HEK293T (cell line): Measurements from ENCODE around the gene SANBR.

Source experiments
- CTCF ChIA-PET: fragments of 350-600 bp; formaldehyde crosslinking; extraction: SDS; loops from one replicate; lab custom pipeline; 2021; ENCODE audit warnings: antibody characterized with exemption, inconsistent platforms; lab: Yijun Ruan, JAX
- POLR2A ChIA-PET: fragments of 350-600 bp; formaldehyde crosslinking; extraction: SDS; loops from one replicate; lab custom pipeline; 2020; ENCODE audit warnings: antibody characterized with exemption, inconsistent platforms; lab: Yijun Ruan, JAX
- DNase-seq: peaks from one replicate; pipeline ENCODE4 v3.0.0; 2012; ENCODE audit warnings: mixed read lengths; ENCODE audit errors: extremely low spot score
- ARNT ChIP-seq: fragments of 450-650 bp; IDR thresholded peaks from 2 replicates; pipeline ENCODE4 v1.6.1; 2017; ENCODE audit warnings: mild to moderate bottlenecking
- BHLHE40 ChIP-seq: fragments of 450-650 bp; IDR thresholded peaks from 2 replicates; pipeline ENCODE4 v1.6.1; 2016; ENCODE audit warnings: mild to moderate bottlenecking, moderate library complexity, borderline replicate concordance
- CTBP1 ChIP-seq: fragments of 450-650 bp; IDR thresholded peaks from 2 replicates; pipeline ENCODE4 v1.6.1; 2016; ENCODE audit warnings: borderline replicate concordance
- ELF4 ChIP-seq: fragments of 450-650 bp; IDR thresholded peaks from 2 replicates; pipeline ENCODE4 v1.6.1; 2017; ENCODE audit warnings: antibody characterized with exemption
- FOXA1 ChIP-seq: fragments of 450-650 bp; IDR thresholded peaks from 2 replicates; pipeline ENCODE4 v1.6.1; 2016; ENCODE audit warnings: mild to moderate bottlenecking
- FOXK2 ChIP-seq: fragments of 450-650 bp; IDR thresholded peaks from 2 replicates; pipeline ENCODE4 v1.6.1; 2016; ENCODE audit warnings: mild to moderate bottlenecking
- FOXM1 ChIP-seq: fragments of 450-650 bp; IDR thresholded peaks from 2 replicates; pipeline ENCODE4 v1.6.1; 2017; ENCODE audit warnings: mild to moderate bottlenecking, borderline replicate concordance
- HDGF ChIP-seq: fragments of 450-650 bp; IDR thresholded peaks from 2 replicates; pipeline ENCODE4 v1.6.1; 2017; ENCODE audit warnings: antibody characterized with exemption, borderline replicate concordance
- L3MBTL2 ChIP-seq: fragments of 450-650 bp; conservative IDR thresholded peaks from 2 replicates; pipeline ENCODE4 v1.6.1; 2016; ENCODE audit warnings: mild to moderate bottlenecking
- LEF1 ChIP-seq: fragments of 450-650 bp; IDR thresholded peaks from 2 replicates; pipeline ENCODE4 v1.6.1; 2017; ENCODE audit warnings: mild to moderate bottlenecking, borderline replicate concordance
- NFRKB ChIP-seq: fragments of 450-650 bp; IDR thresholded peaks from 2 replicates; pipeline ENCODE4 v1.6.1; 2016; ENCODE audit warnings: mild to moderate bottlenecking, moderate library complexity
- SP1 ChIP-seq: fragments of 450-650 bp; IDR thresholded peaks from 2 replicates; pipeline ENCODE4 v1.6.1; 2017
- SUZ12 ChIP-seq: fragments of 450-650 bp; IDR thresholded peaks from 2 replicates; pipeline ENCODE4 v1.6.1; 2016; ENCODE audit warnings: mild to moderate bottlenecking
- TARDBP ChIP-seq: fragments of 450-650 bp; IDR thresholded peaks from 2 replicates; pipeline ENCODE4 v1.6.1; 2016
- ZNF384 ChIP-seq: fragments of 450-650 bp; IDR thresholded peaks from 2 replicates; pipeline ENCODE4 v1.6.1; 2016
- TF ChIP-seq, protein P1 (sequence below): fragments of 450-650 bp; IDR thresholded peaks from 2 replicates; pipeline ENCODE4 v1.6.1; 2016

Gene SANBR

DNA sequence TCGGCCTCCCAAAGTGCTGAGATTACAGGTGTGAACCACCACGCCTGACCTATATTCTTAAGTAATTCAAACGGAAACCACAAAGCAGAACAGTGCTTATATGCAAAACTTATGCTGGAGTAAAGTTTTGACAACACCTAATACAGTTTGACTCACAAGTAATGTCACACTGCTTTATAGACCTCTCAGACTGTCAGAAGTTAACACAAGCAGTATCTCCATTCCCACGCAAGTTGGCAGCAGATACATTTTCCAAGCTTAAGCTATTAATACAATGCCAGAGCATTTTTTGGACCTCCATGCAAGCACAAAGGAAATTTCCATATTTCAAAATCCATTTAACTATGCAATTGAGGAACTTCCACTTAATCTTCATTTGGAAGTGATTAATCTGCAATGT, 21.0 kb upstream of the SANBR start:
- no peak for DNase-seq

DNA sequence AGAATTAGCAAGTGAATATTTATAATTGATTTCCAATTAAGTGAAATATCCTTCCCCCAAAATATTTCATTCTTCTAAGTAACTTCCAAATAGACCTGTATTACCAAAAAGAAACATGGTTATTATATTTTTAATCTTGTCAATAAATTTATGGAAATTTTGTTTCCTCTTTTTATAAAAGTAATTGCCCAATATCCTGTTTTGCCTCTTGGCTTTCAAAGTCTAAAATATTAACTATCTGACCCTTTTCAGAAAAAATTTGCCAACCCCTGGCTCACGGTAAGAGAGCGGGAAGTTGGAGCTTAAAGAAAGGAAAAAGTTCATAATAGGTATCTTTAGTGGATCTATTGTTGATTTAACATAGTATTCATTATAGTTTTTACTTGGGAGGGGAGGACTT, 20.4 kb upstream of the SANBR start:
- DNase-seq: no peak
- ChIA-PET POLR2A (no interaction called here), CTCF (no interaction called here)
- TF ChIP-seq ARNT (no peak), ZNF384 (no peak), L3MBTL2 (no peak), FOXA1 (no peak), CTBP1 (no peak), FOXK2 (no peak), BHLHE40 (no peak), SUZ12 (no peak), HDGF (no peak), NFRKB (no peak), ELF4 (no peak), FOXM1 (no peak), SP1 (no peak)
- TF ChIP-seq, protein P1, sequence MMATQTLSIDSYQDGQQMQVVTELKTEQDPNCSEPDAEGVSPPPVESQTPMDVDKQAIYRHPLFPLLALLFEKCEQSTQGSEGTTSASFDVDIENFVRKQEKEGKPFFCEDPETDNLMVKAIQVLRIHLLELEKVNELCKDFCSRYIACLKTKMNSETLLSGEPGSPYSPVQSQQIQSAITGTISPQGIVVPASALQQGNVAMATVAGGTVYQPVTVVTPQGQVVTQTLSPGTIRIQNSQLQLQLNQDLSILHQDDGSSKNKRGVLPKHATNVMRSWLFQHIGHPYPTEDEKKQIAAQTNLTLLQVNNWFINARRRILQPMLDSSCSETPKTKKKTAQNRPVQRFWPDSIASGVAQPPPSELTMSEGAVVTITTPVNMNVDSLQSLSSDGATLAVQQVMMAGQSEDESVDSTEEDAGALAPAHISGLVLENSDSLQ: no peak

More for the DNA sequence above, 21.0 kb upstream of the SANBR start:
- CTCF ChIA-PET: no interaction called here
- no peak for TF ChIP-seq NFRKB
- POLR2A ChIA-PET: no interaction called here

DNA sequence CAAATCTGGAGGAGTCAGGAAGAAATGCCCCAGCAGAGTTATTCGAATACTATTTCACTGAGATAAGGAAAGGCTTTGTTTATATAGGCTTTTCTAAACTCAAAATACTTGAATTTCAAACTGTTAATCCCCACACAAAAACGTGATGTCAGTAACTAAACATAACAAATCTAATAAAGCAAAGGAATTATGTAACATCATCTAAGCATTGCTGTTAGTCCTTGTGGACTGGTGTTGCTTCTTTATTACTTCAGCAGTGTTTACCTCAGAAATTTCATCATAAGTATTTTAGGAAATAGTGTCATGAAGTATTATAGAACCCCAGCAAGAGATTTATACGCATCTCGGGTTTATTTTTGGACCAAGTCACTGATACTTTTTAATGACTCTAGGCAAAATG, 19.7 kb upstream of the SANBR start:
- ChIA-PET CTCF (no interaction called here), POLR2A (no interaction called here)
- TF ChIP-seq FOXK2 (no peak), LEF1 (no peak), SP1 (no peak), L3MBTL2 (no peak), FOXA1 (no peak), HDGF (no peak), TARDBP (no peak), BHLHE40 (no peak), ZNF384 (no peak), ELF4 (no peak), ARNT (no peak), CTBP1 (no peak)
- TF ChIP-seq, protein P1: no peak
- DNase-seq: no peak

DNA sequence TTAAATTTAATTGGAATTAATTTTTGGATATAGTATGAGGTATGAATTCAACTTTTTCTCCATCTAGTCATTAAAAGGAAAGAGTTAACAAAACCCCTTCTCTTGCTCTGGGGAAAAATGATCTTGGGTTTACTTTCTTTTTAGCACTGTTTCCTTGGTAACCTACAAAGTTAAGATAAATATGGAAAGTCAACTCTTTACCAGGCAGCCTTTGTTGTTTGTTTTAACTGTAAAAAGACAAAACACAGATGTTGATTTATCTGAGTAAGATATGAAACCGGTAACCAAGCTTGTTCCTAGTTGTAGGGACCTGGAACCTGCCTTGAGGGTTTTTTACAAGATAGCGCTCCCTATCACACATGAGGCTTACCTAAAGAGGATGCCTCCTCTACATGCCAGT, 10.1 kb upstream of the SANBR start:
- ChIA-PET CTCF (no interaction called here), POLR2A (no interaction called here)
- no peak for DNase-seq
- TF ChIP-seq BHLHE40 (no peak), SP1 (no peak), ARNT (no peak), SUZ12 (no peak), HDGF (no peak)
- TF ChIP-seq, protein P1: no peak

DNA sequence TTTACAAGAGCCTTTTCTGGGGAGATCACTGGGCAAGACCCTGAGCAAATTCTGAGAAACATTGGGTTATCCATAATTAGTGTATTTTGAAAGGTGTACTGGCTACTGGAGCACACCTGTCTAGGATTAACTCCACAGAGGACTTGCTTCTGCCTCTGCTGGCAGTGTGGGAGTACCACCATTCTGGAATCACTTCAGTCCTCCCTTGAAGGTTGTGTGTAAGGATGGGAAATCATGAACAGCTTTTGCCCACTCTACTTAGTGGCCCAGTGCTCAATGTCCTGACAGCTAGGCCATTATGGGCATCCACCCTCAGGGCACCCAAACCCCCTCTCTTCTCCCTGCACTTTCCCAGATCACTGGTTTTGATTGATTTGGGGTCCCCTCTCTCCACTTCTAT, 8.1 kb upstream of the SANBR start:
- ChIA-PET CTCF (interaction anchor here (0.6 kb wide), 1 partner anchor 34 kb away, joined by 5 read pairs; no protein-coding TSS in a partner anchor), POLR2A (no interaction called here)
- DNase-seq: no peak
- no peak for TF ChIP-seq FOXA1
- TF ChIP-seq CTBP1: no peak
- no peak for TF ChIP-seq FOXM1
- no peak for TF ChIP-seq ELF4
- no peak for TF ChIP-seq SP1
- TF ChIP-seq, protein P1: no peak
- no peak for TF ChIP-seq ZNF384
- no peak for TF ChIP-seq SUZ12
- TF ChIP-seq L3MBTL2: no peak
- TF ChIP-seq FOXK2: no peak
- TF ChIP-seq ARNT: no peak

DNA sequence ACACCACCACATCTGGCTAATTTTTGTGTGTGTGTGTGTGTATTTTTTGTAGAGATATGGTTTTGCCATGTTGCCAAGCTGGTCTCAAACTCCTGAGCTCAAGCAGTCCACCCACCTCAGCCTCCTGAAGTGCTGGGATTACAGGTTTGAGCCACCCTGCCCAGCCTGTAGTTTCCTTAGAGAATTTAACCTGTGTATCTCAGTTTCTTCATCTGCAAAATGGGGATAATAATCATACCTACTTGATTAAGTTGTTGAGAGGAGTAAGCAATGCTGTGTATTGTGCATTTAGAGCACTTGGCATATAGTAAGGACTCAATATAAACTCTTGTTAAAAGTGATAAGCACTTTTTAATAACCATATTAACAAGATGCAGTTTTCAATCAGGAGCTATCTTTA, 6.3 kb upstream of the SANBR start:
- ChIA-PET CTCF (no interaction called here), POLR2A (no interaction called here)
- TF ChIP-seq SUZ12 (no peak), BHLHE40 (no peak), ELF4 (no peak)
- DNase-seq: no peak

DNA sequence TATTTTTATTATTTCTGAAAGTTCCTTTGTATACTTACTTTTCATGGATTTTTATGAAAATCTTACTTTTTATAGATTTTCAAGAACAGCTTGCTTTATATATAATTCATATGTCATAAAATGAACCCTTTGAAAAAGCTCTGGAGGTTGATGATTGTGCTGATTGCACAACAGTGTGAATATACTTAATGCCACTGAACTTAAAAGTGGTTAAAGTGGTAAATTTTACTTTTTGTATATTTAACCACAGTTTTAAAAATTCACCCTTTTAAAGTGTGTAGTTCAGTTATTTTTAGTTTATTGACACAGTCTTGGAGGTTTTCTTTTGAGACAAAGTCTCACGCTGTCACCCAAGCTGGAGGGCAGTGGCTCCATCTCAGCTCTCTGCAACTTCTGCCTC, 8.4 kb downstream of the SANBR start:
- no peak for DNase-seq
- TF ChIP-seq BHLHE40 (no peak), NFRKB (no peak), FOXK2 (no peak), L3MBTL2 (no peak), ARNT (no peak), HDGF (no peak), CTBP1 (no peak)
- ChIA-PET CTCF (interaction anchor here (0.9 kb wide), 1 partner anchor 15 kb away, joined by 3 read pairs; no protein-coding TSS in a partner anchor), POLR2A (no interaction called here)
